ENCODE results near the gene RALGAPB.

Gene RALGAPB

DNA sequence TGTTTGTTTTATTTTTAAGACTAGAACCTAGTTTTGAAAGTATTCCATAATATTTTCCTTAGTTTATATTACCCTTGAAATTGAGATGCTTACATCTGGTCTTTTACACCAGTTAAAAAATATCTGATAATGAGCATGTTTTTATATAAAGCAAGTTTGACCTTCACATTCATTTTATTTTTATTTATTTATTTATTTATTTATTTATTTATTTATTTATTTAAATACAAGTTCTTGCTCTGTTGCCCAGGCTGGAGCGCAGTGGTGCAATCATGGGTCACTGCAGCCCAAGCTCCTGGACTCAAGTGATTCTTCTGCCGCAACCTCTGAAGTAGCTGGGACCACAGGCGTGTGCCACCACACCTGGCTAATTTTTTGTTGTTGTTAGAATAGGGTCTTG lies 55.5 kb downstream of the RALGAPB start (continued):
- 0 out of 2 replicates have a peak, but pooled peaks have one; percentile 23 for TF ChIP-seq ZNF629 (tag by site-specific recombination; IDR thresholded peaks at IDR 0.05)
- no peak for TF ChIP-seq SCRT1 (tag by site-specific recombination; IDR thresholded peaks at IDR 0.05; ENCODE audit: borderline replicate concordance)
- TF ChIP-seq ZNF654 (tag by site-specific recombination; IDR thresholded peaks at IDR 0.05; ENCODE audit: low read depth): peak; percentile 11; the same call in 1 of the 2 replicates
- TF ChIP-seq KLF1 (tag by site-specific recombination; IDR thresholded peaks at IDR 0.05): no peak
- TF ChIP-seq, protein P1, sequence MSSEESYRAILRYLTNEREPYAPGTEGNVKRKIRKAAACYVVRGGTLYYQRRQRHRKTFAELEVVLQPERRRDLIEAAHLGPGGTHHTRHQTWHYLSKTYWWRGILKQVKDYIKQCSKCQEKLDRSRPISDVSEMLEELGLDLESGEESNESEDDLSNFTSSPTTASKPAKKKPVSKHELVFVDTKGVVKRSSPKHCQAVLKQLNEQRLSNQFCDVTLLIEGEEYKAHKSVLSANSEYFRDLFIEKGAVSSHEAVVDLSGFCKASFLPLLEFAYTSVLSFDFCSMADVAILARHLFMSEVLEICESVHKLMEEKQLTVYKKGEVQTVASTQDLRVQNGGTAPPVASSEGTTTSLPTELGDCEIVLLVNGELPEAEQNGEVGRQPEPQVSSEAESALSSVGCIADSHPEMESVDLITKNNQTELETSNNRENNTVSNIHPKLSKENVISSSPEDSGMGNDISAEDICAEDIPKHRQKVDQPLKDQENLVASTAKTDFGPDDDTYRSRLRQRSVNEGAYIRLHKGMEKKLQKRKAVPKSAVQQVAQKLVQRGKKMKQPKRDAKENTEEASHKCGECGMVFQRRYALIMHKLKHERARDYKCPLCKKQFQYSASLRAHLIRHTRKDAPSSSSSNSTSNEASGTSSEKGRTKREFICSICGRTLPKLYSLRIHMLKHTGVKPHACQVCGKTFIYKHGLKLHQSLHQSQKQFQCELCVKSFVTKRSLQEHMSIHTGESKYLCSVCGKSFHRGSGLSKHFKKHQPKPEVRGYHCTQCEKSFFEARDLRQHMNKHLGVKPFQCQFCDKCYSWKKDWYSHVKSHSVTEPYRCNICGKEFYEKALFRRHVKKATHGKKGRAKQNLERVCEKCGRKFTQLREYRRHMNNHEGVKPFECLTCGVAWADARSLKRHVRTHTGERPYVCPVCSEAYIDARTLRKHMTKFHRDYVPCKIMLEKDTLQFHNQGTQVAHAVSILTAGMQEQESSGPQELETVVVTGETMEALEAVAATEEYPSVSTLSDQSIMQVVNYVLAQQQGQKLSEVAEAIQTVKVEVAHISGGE (tag by site-specific recombination; conservative IDR thresholded peaks at IDR 0.05; ENCODE audit: low read depth): peak; percentile 62
- no peak for TF ChIP-seq ZNF280C (tag by site-specific recombination; IDR thresholded peaks at IDR 0.05)
- TF ChIP-seq ZNF610 (tag by site-specific recombination; IDR thresholded peaks at IDR 0.05; ENCODE audit: borderline replicate concordance): no peak
- no peak for TF ChIP-seq ZNF580 (tag by site-specific recombination; IDR thresholded peaks at IDR 0.05)
- no peak for TF ChIP-seq SETDB1 (IDR thresholded peaks at IDR 0.05; ENCODE audit: insufficient read length, low read length)
- peak; percentile 85 for TF ChIP-seq ZNF394 (tag by site-specific recombination; IDR thresholded peaks at IDR 0.05; ENCODE audit: borderline replicate concordance)
- TF ChIP-seq, protein P2, sequence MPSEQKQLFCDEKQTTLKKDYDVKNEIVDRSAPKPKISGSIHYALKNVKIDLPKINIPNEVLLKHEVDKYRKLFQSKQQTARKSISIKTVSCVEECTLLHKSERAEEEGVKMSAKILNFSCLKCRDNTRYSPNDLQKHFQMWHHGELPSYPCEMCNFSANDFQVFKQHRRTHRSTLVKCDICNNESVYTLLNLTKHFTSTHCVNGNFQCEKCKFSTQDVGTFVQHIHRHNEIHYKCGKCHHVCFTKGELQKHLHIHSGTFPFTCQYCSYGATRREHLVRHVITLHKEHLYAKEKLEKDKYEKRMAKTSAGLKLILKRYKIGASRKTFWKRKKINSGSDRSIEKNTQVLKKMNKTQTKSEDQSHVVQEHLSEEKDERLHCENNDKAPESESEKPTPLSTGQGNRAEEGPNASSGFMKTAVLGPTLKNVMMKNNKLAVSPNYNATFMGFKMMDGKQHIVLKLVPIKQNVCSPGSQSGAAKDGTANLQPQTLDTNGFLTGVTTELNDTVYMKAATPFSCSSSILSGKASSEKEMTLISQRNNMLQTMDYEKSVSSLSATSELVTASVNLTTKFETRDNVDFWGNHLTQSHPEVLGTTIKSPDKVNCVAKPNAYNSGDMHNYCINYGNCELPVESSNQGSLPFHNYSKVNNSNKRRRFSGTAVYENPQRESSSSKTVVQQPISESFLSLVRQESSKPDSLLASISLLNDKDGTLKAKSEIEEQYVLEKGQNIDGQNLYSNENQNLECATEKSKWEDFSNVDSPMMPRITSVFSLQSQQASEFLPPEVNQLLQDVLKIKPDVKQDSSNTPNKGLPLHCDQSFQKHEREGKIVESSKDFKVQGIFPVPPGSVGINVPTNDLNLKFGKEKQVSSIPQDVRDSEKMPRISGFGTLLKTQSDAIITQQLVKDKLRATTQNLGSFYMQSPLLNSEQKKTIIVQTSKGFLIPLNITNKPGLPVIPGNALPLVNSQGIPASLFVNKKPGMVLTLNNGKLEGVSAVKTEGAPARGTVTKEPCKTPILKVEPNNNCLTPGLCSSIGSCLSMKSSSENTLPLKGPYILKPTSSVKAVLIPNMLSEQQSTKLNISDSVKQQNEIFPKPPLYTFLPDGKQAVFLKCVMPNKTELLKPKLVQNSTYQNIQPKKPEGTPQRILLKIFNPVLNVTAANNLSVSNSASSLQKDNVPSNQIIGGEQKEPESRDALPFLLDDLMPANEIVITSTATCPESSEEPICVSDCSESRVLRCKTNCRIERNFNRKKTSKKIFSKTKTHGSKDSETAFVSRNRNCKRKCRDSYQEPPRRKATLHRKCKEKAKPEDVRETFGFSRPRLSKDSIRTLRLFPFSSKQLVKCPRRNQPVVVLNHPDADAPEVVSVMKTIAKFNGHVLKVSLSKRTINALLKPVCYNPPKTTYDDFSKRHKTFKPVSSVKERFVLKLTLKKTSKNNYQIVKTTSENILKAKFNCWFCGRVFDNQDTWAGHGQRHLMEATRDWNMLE (tag by site-specific recombination; conservative IDR thresholded peaks at IDR 0.05; ENCODE audit: low read depth): peak; percentile 79
- TF ChIP-seq ZNF302 (tag by site-specific recombination; IDR thresholded peaks at IDR 0.05; ENCODE audit: low read depth): no peak

DNA sequence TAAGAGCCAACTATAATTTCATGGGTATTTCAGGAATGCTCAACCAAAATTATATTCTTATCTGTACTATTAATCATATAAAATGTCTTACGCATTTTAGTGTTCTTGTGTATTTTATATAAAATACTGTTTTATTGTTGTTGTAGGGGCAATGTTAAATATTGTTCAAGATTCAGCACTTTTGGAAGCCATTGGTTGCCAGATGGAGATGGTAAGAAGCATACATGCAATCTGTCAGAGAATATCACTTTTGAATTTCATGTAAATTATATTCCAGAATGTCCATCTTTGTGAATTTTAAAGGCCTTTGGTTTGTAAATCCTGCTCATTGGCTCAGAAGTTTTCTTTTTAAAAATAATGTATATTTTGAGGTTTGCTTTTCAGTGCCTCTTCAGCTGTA lies 58.4 kb downstream of the RALGAPB start:
- no peak overlapping the region for H3K27ac ChIP-seq (ENCODE audit: extremely low read depth, low read depth, low read length)
- no peaks in the 10 kb centered on the region for H3K9me3 ChIP-seq (ENCODE audit: control insufficient read depth, insufficient read depth, low read depth, low read length)
- no peaks in the 10 kb centered on the region for H3K4me1 ChIP-seq (ENCODE audit: control insufficient read depth, insufficient read depth, low read length)
- CTCF ChIA-PET: no interaction called here
- H3K4me3 ChIP-seq (ENCODE audit: low read depth, low read length): no peak overlapping the region
- POLR2A ChIA-PET: no interaction called here
- H3K36me3 ChIP-seq (ENCODE audit: control insufficient read depth in 2 of 2, insufficient read depth in 1 of 2, low read length in 2 of 2): peaks cover 23 to 66% of the 10 kb centered on the region in 2 experiments
- TF ChIP-seq, protein P3, sequence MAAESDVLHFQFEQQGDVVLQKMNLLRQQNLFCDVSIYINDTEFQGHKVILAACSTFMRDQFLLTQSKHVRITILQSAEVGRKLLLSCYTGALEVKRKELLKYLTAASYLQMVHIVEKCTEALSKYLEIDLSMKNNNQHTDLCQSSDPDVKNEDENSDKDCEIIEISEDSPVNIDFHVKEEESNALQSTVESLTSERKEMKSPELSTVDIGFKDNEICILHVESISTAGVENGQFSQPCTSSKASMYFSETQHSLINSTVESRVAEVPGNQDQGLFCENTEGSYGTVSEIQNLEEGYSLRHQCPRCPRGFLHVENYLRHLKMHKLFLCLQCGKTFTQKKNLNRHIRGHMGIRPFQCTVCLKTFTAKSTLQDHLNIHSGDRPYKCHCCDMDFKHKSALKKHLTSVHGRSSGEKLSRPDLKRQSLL (tag by site-specific recombination; IDR thresholded peaks at IDR 0.05): no peak
- TF ChIP-seq ZNF292 (tag by site-specific recombination; IDR thresholded peaks at IDR 0.05; ENCODE audit: borderline replicate concordance, low read depth) (no peak), HOXC10 (CRISPR knock-in tag; IDR thresholded peaks at IDR 0.05) (no peak), ZNF266 (tag by site-specific recombination; IDR thresholded peaks at IDR 0.05; ENCODE audit: low read depth) (no peak)
- TF ChIP-seq, protein P4, sequence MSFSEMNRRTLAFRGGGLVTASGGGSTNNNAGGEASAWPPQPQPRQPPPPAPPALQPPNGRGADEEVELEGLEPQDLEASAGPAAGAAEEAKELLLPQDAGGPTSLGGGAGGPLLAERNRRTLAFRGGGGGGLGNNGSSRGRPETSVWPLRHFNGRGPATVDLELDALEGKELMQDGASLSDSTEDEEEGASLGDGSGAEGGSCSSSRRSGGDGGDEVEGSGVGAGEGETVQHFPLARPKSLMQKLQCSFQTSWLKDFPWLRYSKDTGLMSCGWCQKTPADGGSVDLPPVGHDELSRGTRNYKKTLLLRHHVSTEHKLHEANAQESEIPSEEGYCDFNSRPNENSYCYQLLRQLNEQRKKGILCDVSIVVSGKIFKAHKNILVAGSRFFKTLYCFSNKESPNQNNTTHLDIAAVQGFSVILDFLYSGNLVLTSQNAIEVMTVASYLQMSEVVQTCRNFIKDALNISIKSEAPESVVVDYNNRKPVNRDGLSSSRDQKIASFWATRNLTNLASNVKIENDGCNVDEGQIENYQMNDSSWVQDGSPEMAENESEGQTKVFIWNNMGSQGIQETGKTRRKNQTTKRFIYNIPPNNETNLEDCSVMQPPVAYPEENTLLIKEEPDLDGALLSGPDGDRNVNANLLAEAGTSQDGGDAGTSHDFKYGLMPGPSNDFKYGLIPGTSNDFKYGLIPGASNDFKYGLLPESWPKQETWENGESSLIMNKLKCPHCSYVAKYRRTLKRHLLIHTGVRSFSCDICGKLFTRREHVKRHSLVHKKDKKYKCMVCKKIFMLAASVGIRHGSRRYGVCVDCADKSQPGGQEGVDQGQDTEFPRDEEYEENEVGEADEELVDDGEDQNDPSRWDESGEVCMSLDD (tag by site-specific recombination; IDR thresholded peaks at IDR 0.05): no peak
- TF ChIP-seq, protein P5, sequence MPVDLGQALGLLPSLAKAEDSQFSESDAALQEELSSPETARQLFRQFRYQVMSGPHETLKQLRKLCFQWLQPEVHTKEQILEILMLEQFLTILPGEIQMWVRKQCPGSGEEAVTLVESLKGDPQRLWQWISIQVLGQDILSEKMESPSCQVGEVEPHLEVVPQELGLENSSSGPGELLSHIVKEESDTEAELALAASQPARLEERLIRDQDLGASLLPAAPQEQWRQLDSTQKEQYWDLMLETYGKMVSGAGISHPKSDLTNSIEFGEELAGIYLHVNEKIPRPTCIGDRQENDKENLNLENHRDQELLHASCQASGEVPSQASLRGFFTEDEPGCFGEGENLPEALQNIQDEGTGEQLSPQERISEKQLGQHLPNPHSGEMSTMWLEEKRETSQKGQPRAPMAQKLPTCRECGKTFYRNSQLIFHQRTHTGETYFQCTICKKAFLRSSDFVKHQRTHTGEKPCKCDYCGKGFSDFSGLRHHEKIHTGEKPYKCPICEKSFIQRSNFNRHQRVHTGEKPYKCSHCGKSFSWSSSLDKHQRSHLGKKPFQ (tag by site-specific recombination; IDR thresholded peaks at IDR 0.05): no peak

Data from HEK293 (cell line).